CD4-positive, alpha-beta T cell treated with Interferon alpha-2 for 1 hour (primary cell): ENCODE results near the gene CHIA.
"Not testable (repeated sequence)": the region's sequence is repeated elsewhere in the genome, so short reads cannot be mapped to it uniquely, and the experiment has no call there.

ENCODE experiments used
- DNase-seq, 2 donors: peaks; one replicate each; pipeline ENCODE4 v3.0.0-alpha.2; 2020 to 2022

Gene CHIA

GRCh38 chr1:111286912-111287311 is 3.7 kb upstream of the CHIA start:
- DNase-seq: no peak

- DNase-seq: no peak
Measured at GRCh38 chr1:111289371-111289770, 1.3 kb upstream of the CHIA start.

DNA sequence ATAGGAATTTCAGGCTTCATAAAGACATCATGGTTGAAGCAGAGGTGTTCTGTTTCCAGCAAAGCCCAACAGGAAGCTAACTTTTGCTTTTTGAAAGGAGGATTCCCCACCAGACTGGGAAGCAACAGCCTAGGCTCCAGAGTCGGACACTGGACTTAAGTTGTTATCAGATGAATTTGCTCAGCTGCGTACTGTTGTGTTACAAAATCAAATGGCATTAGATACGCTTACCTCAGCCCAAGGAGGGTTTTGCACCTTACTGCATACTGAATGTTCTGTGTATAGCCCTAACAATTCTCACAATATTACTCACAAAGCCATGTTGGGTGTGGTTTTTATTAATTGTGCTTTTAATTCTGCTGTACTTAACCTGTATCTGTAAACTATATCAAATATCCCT is 547 bp upstream of the CHIA start:
- DNase-seq: no peak

DNA sequence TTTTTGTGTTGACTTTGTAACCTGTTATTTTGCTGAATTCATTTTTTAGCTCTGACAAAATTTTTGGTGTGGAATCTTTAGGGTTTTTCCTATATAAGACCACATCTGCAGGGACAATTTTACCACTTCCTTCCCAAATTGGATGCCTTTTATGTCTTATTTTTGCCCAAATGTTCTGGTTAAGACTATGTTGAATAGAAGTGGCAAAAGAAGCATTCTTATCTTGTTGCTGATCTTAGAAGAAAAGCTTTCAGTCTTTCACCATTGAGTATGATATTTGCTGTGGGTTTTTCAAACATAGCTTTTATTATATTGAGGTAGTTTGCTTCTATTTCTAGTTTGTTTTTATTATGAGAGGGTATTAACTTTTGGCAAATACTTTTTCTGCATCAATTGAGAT is 3.7 kb downstream of the CHIA start:
- DNase-seq: no peak

- no peak for DNase-seq
Measured at GRCh38 chr1:111302374-111302773, 11.7 kb downstream of the CHIA start.

DNA sequence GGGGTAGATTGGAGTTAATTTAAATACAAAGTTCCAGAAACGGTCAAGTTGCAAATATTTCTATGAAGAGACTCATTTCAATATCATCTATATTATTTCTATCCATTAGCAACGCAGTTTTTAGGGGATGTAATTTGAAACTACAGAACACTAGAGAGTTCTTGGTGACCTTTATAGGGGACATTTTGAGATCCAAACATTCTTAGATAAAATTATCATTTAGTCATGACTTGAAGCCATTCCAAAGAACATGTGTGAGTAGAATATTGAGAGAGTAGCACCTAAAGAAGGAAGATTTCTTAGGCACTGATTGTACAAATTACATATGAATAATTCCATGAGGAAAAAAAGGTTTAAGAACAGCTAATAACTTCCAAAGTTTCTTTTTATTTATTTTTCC is 19.0 kb downstream of the CHIA start:
- no peak for DNase-seq

DNA sequence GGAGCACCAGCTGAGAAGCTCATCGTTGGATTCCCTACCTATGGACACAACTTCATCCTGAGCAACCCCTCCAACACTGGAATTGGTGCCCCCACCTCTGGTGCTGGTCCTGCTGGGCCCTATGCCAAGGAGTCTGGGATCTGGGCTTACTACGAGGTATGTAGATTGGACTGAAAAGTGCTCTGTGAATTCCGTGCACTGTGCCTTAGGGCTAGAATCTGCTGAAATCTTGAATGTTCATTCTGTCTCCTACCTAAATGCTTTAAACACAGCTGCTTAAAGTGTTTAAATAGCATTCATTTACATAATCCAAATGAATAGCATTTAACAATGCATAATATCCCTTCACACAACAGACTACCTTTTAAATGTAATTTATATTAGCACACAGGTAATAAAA is 27.9 kb downstream of the CHIA start:
- DNase-seq: no peak

GRCh38 chr1:111320066-111320879 is 29.6 kb downstream of the CHIA start:
- DNase-seq: no peak

GRCh38 chr1:111323231-111323630 is 32.6 kb downstream of the CHIA start:
- no peak for DNase-seq

DNA sequence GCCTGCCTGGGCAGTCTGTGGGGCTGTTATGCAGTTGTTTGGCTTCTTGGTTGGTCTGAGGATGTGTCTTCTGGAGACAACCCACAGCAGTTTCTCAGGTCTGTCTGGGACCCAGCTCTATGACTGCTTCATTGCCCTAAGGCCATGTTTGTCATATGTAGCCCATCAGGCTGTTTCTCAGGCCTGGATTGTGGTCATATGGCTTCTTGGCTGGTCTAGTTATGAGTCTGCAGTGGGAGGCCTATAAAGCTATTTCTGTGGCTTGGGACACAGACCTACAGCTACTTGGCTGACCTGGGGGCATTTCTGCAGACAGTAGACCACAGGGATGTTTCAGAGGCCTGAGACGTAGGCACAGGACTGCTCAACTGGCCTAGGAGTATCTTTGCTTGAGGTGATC is 41.5 kb downstream of the CHIA start:
- no peak for DNase-seq

- peak; percentile 65 to 73 for DNase-seq
Measured at GRCh38 chr1:111334169-111334568, 43.5 kb downstream of the CHIA start.

DNA sequence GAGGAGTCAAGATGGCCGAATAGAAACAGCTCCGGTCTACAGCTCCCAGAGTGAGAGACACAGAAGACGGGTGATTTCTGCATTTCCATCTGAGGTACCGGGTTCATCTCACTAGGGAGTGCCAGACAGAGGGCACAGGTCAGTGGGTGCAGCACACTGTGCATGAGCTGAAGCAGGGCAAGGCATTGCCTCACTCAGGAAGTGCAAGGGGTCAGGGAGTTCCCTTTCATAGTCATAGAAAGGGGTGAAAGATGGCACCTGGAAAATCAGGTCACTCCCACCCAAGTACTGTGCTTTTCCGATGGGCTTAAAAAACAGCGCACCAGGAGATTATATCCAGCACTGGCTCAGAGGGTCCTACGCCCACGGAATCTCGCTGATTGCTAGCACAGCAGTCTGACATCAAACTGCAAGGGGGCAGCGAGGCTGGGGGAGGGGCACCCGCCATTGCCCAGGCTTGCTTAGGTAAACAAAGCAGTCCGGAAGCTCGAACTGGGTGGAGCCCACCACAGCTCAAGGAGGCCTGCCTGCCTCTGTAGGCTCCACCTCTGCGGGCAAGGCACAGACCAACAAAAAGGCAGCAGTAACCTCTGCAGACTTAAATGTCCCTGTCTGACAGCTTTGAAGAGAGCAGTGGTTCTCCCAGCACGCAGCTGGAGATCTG is 44.7 kb downstream of the CHIA start:
- peak in 1 of 2 donors; percentile 35 for DNase-seq

GRCh38 chr1:111338849-111339248 is 48.2 kb downstream of the CHIA start:
- not testable (repeated sequence) for DNase-seq

GRCh38 chr1:111346089-111346885 is 55.6 kb downstream of the CHIA start:
- peak; percentile 93 to 94 for DNase-seq

- no peak for DNase-seq
Measured at GRCh38 chr1:111347026-111347425, 56.4 kb downstream of the CHIA start.

DNA sequence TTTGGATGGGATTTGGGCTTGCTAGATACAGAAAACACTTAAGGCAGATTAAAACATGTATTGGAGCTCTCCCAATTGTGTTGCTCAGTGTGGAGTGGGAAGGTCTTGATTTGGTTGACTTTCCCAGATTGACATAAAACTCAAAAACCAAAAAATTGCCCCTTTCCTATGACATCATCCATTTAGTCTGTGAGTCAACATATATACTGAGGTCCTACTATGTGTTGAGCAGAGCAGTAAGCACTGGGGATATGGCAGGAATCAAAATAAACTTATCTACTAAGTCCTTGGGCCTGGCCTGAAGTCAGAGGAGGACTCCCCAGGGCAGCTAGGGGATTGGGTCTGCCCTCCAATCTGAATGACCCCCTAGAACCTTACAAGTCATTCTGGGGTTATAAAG is 61.0 kb downstream of the CHIA start:
- DNase-seq: no peak

DNA sequence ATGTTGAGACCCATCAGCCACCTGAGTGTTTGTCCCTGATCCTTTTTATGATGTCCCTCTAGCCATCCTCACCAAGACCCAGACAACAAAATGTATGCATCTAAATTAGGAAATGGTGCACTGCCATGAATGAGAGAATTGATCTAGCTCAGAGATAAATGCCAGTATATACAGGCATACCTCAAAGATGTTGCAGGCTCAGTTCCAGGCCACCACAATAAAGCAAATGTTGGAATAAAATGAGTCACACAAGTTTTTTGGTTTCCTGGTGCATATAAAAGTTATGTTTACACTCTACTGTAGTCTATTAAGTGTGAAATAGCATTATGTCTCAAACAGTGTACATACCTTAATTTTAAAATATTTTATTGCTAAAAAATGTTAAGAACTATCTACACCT is 63.9 kb downstream of the CHIA start:
- peak in 1 of 2 donors; percentile 16 for DNase-seq

GRCh38 chr1:111358964-111359363 is 68.3 kb downstream of the CHIA start:
- no peak for DNase-seq

DNA sequence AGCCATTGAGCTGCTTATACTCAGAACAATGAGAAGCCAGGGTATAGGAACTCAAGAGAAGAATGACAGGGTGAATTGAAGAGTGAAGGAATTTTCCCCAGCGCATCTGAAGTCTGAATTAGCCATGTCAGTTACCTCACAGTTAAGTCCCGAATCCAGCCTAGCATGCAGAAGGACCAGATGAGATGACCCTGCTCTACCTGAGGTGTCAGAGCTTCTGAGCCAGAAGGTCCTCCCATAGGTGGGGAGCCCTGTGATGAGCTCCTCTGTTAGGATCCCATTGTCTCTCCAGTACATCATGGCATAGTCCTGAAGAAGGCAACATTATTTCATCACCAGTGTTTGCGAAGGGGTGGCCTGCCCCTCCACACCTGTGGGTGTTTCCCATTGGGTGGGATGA is 68.7 kb downstream of the CHIA start:
- DNase-seq: no peak

DNA sequence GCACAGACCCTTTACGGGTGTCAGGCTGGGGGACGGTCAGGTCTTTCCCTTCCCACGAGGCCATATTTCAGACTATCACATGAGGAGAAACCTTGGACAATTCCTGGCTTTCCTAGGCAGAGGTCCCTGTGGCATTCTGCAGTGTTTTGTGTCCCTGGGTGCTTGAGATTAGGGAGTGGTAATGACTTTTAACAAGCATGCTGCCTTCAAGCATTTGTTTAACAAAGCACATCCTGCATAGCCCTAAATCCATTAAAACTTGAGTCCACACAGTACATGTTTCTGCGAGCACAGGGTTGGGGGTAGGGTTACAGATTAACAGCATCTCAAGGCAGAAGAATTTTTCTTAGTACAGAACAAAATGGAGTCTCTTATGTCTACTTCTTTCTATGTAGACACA is 69.6 kb downstream of the CHIA start:
- DNase-seq: not testable (repeated sequence)

GRCh38 chr1:111361761-111362160 is 71.1 kb downstream of the CHIA start:
- no peak for DNase-seq

- no peak for DNase-seq
Measured at GRCh38 chr1:111364690-111365089, 74.0 kb downstream of the CHIA start.

DNA sequence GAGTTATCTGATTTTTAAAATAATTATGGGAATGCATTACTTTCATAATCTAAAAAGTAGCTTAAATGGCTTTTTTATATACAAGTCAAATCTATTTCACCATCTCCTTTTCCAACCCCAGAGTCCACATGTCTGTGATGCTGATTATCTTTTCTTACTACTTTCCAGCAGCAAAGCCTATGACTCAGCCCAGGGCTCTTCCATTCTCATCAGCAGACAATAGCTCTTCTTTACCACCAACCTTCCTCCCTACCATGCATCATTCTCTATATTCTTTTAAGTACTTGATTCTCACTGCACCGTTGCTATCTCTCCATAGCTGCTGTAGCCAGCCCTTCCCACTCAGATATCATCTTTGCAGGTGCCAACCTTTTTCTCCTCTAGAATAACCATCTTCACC is 75.6 kb downstream of the CHIA start:
- no peak for DNase-seq

DNA sequence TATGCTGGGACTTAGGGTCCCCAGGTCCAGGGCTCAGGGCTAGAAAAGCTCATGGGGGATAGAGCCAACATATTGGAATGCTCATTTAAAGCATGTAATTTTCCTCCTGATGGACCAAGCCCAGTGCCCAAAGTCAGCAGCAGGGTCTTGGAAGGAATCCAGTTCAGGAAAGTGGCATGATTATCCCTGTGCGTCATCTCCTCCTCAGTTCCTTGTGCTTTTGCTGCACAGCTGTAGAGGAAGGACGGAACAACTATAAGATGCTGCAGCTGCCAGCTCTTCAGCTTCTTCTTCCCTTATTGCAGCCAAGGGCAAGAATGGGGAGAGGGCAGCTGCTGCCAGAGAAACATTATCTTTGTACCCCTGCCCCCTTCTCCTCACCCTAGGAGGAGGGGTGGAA is 78.5 kb downstream of the CHIA start:
- DNase-seq: no peak
